K562 (cell line): ENCODE results near the gene ZDHHC11.

Experiments
- MAFG ChIP-seq: fragments of 450-650 bp; conservative IDR thresholded peaks from 2 replicates; pipeline ENCODE4 v1.6.1; 2016; ENCODE audit warnings: missing genetic modification characterization, missing compliant biosample characterization
- MTF1 ChIP-seq: fragments of 250-450 bp; sonication (Bioruptor Pico); IDR thresholded peaks from 2 replicates; pipeline ENCODE4 v1.9.0; 2021; ENCODE audit warnings: moderate library complexity, mild to moderate bottlenecking, inconsistent platforms, borderline replicate concordance
- TAF1 ChIP-seq: IDR thresholded peaks from 2 replicates; pipeline ENCODE4 v1.6.1; 2011; ENCODE audit warnings: mild to moderate bottlenecking, low read length, moderate library complexity; ENCODE audit not compliant: insufficient read depth, control insufficient read depth, severe bottlenecking; ENCODE audit errors: extremely low read depth
- TF ChIP-seq, protein P1 (sequence below): fragments of 250-450 bp; sonication (Bioruptor Pico); IDR thresholded peaks from 2 replicates; pipeline ENCODE4 v1.4.0; 2020; ENCODE audit warnings: mild to moderate bottlenecking, moderate library complexity, borderline replicate concordance

DNA sequence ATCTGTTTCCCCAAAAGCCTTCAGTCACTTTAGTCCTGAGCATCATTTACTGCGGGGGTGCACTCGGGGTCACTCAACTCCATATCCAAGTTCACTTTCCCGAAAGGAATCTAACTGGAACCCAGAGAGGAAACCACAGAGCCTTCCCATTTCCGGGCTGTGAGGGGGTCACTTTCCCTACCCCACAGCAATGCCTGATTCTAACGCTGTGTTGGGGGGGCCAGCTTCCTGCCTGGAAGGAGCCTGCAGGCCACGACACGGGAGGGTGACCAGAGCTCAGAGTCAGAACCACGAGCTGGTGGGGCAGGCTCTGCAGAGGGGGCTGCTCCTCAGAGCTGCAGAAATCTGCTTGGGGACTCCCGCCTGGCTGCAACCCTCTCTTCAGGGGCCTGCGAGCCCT, 21.5 kb upstream of the ZDHHC11 start:
- no peak for TF ChIP-seq TAF1
- no peak for TF ChIP-seq MTF1 (CRISPR knock-in tag)
- TF ChIP-seq MAFG = no peak
- TF ChIP-seq, protein P1, sequence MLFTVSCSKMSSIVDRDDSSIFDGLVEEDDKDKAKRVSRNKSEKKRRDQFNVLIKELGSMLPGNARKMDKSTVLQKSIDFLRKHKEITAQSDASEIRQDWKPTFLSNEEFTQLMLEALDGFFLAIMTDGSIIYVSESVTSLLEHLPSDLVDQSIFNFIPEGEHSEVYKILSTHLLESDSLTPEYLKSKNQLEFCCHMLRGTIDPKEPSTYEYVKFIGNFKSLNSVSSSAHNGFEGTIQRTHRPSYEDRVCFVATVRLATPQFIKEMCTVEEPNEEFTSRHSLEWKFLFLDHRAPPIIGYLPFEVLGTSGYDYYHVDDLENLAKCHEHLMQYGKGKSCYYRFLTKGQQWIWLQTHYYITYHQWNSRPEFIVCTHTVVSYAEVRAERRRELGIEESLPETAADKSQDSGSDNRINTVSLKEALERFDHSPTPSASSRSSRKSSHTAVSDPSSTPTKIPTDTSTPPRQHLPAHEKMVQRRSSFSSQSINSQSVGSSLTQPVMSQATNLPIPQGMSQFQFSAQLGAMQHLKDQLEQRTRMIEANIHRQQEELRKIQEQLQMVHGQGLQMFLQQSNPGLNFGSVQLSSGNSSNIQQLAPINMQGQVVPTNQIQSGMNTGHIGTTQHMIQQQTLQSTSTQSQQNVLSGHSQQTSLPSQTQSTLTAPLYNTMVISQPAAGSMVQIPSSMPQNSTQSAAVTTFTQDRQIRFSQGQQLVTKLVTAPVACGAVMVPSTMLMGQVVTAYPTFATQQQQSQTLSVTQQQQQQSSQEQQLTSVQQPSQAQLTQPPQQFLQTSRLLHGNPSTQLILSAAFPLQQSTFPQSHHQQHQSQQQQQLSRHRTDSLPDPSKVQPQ (CRISPR knock-in tag) = no peak
